Measurements from ENCODE around the gene LTA4H. TPM values are rescaled to one million over a fixed set of nuclear protein-coding genes. Genes with fewer than 3 reads are reported as not detected.

LTA4H gene
- total RNA-seq, 3 donors from 2014 or later (not counting 1 experiment from before 2014, with no cell fraction given), result 43.1 to 51.9 (median 48.3) TPM

- no peaks in the 10 kb centered on the region for H3K4me1 Mint-ChIP-seq
- Histone ChIP-seq H3K4me3 (ENCODE audit: low read length) (no peak overlapping the region), H3K9me3 (ENCODE audit: control insufficient read depth, insufficient read depth, low read length) (no peaks in the 10 kb centered on the region), H3K4me1 (ENCODE audit: control insufficient read depth, insufficient read depth, low read length) (no peaks in the 10 kb centered on the region), H3K27me3 (ENCODE audit: control insufficient read depth, insufficient read depth, low read length) (no peaks in the 10 kb centered on the region), H3K27ac (ENCODE audit: low read length) (no peak overlapping the region), H3K36me3 (ENCODE audit: control insufficient read depth, insufficient read depth, low read length) (no peaks in the 10 kb centered on the region)
- intact Hi-C loops (cut with micrococcal nuclease), result no loop called here
- DNase-seq (no peak), ATAC-seq (no peak)
- H3K27me3 Mint-ChIP-seq (ENCODE audit: low read depth in 2 of 2), result no peaks in the 10 kb centered on the region
- H3K27ac Mint-ChIP-seq, result no peak overlapping the region
- H3K36me3 Mint-ChIP-seq, result no peaks in the 10 kb centered on the region
- H3K9me3 Mint-ChIP-seq, result no peaks in the 10 kb centered on the region
- TF ChIP-seq CTCF (IDR thresholded peaks at IDR 0.05), result no peak
- H3K4me3 Mint-ChIP-seq, result no peak overlapping the region
- whole genome bisulfite sequencing (ENCODE audit: insufficient coverage), result 95% methylated on average over 7 of the region's 7 CpGs
Observed at GRCh38 chr12:95966287-95966870, 69.0 kb downstream of the LTA4H start.

GRCh38 chr12:95963096-95963495 lies 72.3 kb downstream of the LTA4H start:
- H3K9me3 ChIP-seq (ENCODE audit: control insufficient read depth, insufficient read depth, low read length), result no peaks in the 10 kb centered on the region
- no peak overlapping the region for H3K4me3 Mint-ChIP-seq
- no peaks in the 10 kb centered on the region for H3K27me3 Mint-ChIP-seq (ENCODE audit: low read depth in 2 of 2)
- WGBS (ENCODE audit: insufficient coverage), result 43% methylated on average over 1 of the region's 2 CpGs
- no peaks in the 10 kb centered on the region for H3K4me1 ChIP-seq (ENCODE audit: control insufficient read depth, insufficient read depth, low read length)
- H3K36me3 Mint-ChIP-seq, result no peaks in the 10 kb centered on the region
- H3K27me3 ChIP-seq (ENCODE audit: control insufficient read depth, insufficient read depth, low read length), result no peaks in the 10 kb centered on the region
- H3K4me3 ChIP-seq (ENCODE audit: low read length), result no peak overlapping the region
- no peak overlapping the region for H3K27ac Mint-ChIP-seq
- ATAC-seq (no peak), DNase-seq (no peak)
- H3K36me3 ChIP-seq (ENCODE audit: control insufficient read depth, insufficient read depth, low read length), result no peaks in the 10 kb centered on the region
- no peaks in the 10 kb centered on the region for H3K4me1 Mint-ChIP-seq
- no peaks in the 10 kb centered on the region for H3K9me3 Mint-ChIP-seq
- H3K27ac ChIP-seq (ENCODE audit: low read length), result no peak overlapping the region
- intact Hi-C loops (cut with micrococcal nuclease), result no loop called here
- no peak for TF ChIP-seq CTCF (IDR thresholded peaks at IDR 0.05)

- DNase-seq (no peak), ATAC-seq (no peak)
- no peaks in the 10 kb centered on the region for H3K36me3 ChIP-seq (ENCODE audit: control insufficient read depth, insufficient read depth, low read length)
- no peak overlapping the region for H3K4me3 ChIP-seq (ENCODE audit: low read length)
- H3K27ac ChIP-seq (ENCODE audit: low read length), result no peak overlapping the region
- H3K4me1 ChIP-seq (ENCODE audit: control insufficient read depth, insufficient read depth, low read length), result no peaks in the 10 kb centered on the region
- H3K9me3 ChIP-seq (ENCODE audit: control insufficient read depth, insufficient read depth, low read length), result no peaks in the 10 kb centered on the region
- Mint-ChIP-seq H3K27ac (no peak overlapping the region), H3K27me3 (ENCODE audit: low read depth in 2 of 2) (no peaks in the 10 kb centered on the region), H3K9me3 (no peaks in the 10 kb centered on the region), H3K36me3 (no peaks in the 10 kb centered on the region), H3K4me3 (no peak overlapping the region), H3K4me1 (no peaks in the 10 kb centered on the region)
- TF ChIP-seq CTCF (IDR thresholded peaks at IDR 0.05), result no peak
- intact Hi-C loops (cut with micrococcal nuclease), result no loop called here
- no peaks in the 10 kb centered on the region for H3K27me3 ChIP-seq (ENCODE audit: control insufficient read depth, insufficient read depth, low read length)
- 81% methylated on average over 7 of the region's 7 CpGs for WGBS (ENCODE audit: insufficient coverage)
Observed at GRCh38 chr12:95962222-95962621, 73.2 kb downstream of the LTA4H start.

GRCh38 chr12:95960241-95960640 lies 75.1 kb downstream of the LTA4H start:
- Mint-ChIP-seq H3K9me3 (no peaks in the 10 kb centered on the region), H3K4me3 (no peak overlapping the region), H3K27me3 (ENCODE audit: low read depth in 2 of 2) (no peaks in the 10 kb centered on the region), H3K4me1 (no peaks in the 10 kb centered on the region), H3K27ac (no peak overlapping the region), H3K36me3 (no peaks in the 10 kb centered on the region)
- no peak overlapping the region for H3K4me3 ChIP-seq (ENCODE audit: low read length)
- H3K4me1 ChIP-seq (ENCODE audit: control insufficient read depth, insufficient read depth, low read length), result no peaks in the 10 kb centered on the region
- H3K27me3 ChIP-seq (ENCODE audit: control insufficient read depth, insufficient read depth, low read length), result no peaks in the 10 kb centered on the region
- H3K36me3 ChIP-seq (ENCODE audit: control insufficient read depth, insufficient read depth, low read length), result no peaks in the 10 kb centered on the region
- no peaks in the 10 kb centered on the region for H3K9me3 ChIP-seq (ENCODE audit: control insufficient read depth, insufficient read depth, low read length)
- DNase-seq (no peak), ATAC-seq (no peak)
- H3K27ac ChIP-seq (ENCODE audit: low read length), result no peak overlapping the region
- TF ChIP-seq CTCF (IDR thresholded peaks at IDR 0.05), result no peak
- 73% methylated on average over 5 of the region's 5 CpGs for WGBS (ENCODE audit: insufficient coverage)
- intact Hi-C loops (cut with micrococcal nuclease), result no loop called here
